ENCODE measurements around the gene DAG1.

- no peak for TF ChIP-seq EZH2 (IDR thresholded peaks at IDR 0.05)
- TF ChIP-seq POLR2A (IDR thresholded peaks at IDR 0.05; ENCODE audit: borderline replicate concordance, extremely low read depth, insufficient read depth, insufficient read length), result no peak
- TF ChIP-seq EGR1 (IDR thresholded peaks at IDR 0.05; ENCODE audit: low read depth), result no peak
- no peak for TF ChIP-seq POLR2AphosphoS5 (IDR thresholded peaks at IDR 0.05; ENCODE audit: low read depth, low read length)
Measured at GRCh38 chr3:49552087-49552486, 82.0 kb downstream of the DAG1 start.

Data from HCT116 (cell line).